Thymus (tissue), 2 donors: ENCODE data around the gene FBXO45. TPM values are rescaled to one million over a fixed set of nuclear protein-coding genes. Genes with fewer than 3 reads are reported as not detected.

Experiments
- polyA plus RNA-seq: library from polyadenylated mRNA; stranded (reverse); fragments of 200-250 nt; gene quantifications from one replicate; pipeline ENCODE4 v1.2.3, GENCODE V29; 2013
- total RNA-seq: library from RNA; stranded (reverse); fragments of 120-200 nt; gene quantifications from one replicate; pipeline ENCODE4 v1.2.4, GENCODE V29; 2013
- donor health status: healthy.

FBXO45 gene
- total and polyA plus RNA-seq, 2 donors: 7.0 to 9.9 TPM

Other genes starting within 250 kb of the FBXO45 start
- 0.05 TPM for gene TM4SF19, start 230.3 kb upstream of the FBXO45 start, total RNA-seq
- 0.46 TPM for gene TM4SF19, start 230.3 kb upstream of the FBXO45 start, polyA plus RNA-seq
- 10.9 TPM for gene UBXN7, start 136.2 kb upstream of the FBXO45 start, total RNA-seq
- gene UBXN7, start 136.2 kb upstream of the FBXO45 start, polyA plus RNA-seq: 20.7 TPM
- 15.9 TPM for gene RNF168, start 64.9 kb upstream of the FBXO45 start, total RNA-seq
- gene RNF168, start 64.9 kb upstream of the FBXO45 start, polyA plus RNA-seq: 8.4 TPM
- not detected for gene SMCO1, start 53.3 kb upstream of the FBXO45 start, total RNA-seq
- gene SMCO1, start 53.3 kb upstream of the FBXO45 start, polyA plus RNA-seq: 0.02 TPM
- gene WDR53, start 106 bp upstream of the FBXO45 start, total RNA-seq: 13.4 TPM
- 28.1 TPM for gene WDR53, start 106 bp upstream of the FBXO45 start, polyA plus RNA-seq
- gene NRROS, start 71.0 kb downstream of the FBXO45 start, total RNA-seq: 6.3 TPM
- gene NRROS, start 71.0 kb downstream of the FBXO45 start, polyA plus RNA-seq: 5.2 TPM
- 8.5 TPM for gene CEP19, start 143.6 kb downstream of the FBXO45 start, total RNA-seq
- gene CEP19, start 143.6 kb downstream of the FBXO45 start, polyA plus RNA-seq: 2.5 TPM
- gene PIGX, start 143.7 kb downstream of the FBXO45 start, total RNA-seq: 28.1 TPM
- 13.4 TPM for gene PIGX, start 143.7 kb downstream of the FBXO45 start, polyA plus RNA-seq
- 29.1 TPM for gene PAK2, start 171.2 kb downstream of the FBXO45 start, total RNA-seq
- gene PAK2, start 171.2 kb downstream of the FBXO45 start, polyA plus RNA-seq: 47.4 TPM